ENCODE data around the gene VMAC.

The VMAC gene

DNA sequence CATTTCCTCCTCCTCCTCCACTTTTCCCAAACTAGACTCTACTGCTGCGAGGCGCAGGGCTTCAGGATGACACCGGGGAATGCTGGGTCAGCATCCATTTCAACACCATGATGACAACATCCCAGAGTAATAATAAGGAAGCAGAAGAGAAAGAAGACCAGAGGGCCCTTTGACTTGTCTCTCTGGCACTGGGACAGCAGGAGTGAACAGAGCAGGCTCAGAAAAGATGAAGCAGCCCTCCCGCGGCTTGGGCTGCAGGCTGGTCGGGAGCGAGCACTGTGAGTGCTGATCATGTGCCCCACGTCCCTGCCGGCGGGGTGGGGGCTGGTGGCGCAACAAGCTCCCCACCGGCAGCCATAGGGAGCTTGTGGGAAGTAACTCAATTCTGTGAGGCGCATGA, 42.8 kb downstream of the VMAC start:
- DNase-seq (ENCODE audit: low read depth), result peak; percentile 93
- no peak overlapping the region for H3K4me3 ChIP-seq (ENCODE audit: control insufficient read depth, low read depth, low read length)
- TF ChIP-seq, protein P1, sequence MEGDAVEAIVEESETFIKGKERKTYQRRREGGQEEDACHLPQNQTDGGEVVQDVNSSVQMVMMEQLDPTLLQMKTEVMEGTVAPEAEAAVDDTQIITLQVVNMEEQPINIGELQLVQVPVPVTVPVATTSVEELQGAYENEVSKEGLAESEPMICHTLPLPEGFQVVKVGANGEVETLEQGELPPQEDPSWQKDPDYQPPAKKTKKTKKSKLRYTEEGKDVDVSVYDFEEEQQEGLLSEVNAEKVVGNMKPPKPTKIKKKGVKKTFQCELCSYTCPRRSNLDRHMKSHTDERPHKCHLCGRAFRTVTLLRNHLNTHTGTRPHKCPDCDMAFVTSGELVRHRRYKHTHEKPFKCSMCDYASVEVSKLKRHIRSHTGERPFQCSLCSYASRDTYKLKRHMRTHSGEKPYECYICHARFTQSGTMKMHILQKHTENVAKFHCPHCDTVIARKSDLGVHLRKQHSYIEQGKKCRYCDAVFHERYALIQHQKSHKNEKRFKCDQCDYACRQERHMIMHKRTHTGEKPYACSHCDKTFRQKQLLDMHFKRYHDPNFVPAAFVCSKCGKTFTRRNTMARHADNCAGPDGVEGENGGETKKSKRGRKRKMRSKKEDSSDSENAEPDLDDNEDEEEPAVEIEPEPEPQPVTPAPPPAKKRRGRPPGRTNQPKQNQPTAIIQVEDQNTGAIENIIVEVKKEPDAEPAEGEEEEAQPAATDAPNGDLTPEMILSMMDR (conservative IDR thresholded peaks at IDR 0.05; ENCODE audit: control insufficient read depth, insufficient read depth, low read depth, low read length), result no peak

DNA sequence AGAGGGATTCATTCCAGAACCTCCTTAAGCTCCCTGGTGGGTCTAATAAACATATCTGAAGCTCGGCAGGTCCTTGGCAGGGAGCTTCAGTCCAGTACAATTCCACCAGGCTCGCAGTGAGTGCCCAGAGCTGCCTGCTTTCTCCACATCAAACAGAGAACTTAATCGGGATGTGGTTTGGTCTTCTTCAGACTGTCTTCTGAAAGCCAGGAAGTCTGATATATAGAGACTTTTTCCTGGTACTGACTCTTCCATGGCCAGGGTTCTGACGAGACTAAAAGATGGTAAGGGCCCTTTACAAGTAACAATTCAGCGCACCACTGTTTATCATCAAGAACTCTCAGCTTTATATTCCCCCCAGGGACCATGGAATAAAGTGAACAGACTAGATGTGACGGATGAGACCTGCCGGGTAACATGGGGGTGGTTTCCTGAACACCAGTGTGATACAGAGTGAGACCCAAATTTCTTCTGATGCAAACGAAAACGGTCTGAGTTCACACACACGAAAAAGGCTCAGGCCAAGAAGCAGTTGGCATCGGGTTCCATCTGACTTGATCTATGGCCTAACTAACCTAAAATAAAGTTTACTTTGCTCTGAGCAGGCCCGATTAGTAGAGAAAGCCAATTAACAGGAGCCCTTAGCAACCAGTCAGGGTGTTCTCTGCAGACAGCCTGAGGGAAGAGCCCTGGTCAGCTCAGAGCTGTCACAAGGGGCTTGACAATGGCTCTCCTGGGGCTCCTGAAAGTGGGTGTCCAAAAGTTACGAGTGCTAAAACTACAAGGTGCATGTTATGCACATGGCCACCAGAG, 44.3 kb downstream of the VMAC start:
- TF ChIP-seq, protein P1 (conservative IDR thresholded peaks at IDR 0.05; ENCODE audit: control insufficient read depth, insufficient read depth, low read depth, low read length), result no peak
- no peak for DNase-seq (ENCODE audit: low read depth)
- no peak overlapping the region for H3K4me3 ChIP-seq (ENCODE audit: control insufficient read depth, low read depth, low read length)

DNA sequence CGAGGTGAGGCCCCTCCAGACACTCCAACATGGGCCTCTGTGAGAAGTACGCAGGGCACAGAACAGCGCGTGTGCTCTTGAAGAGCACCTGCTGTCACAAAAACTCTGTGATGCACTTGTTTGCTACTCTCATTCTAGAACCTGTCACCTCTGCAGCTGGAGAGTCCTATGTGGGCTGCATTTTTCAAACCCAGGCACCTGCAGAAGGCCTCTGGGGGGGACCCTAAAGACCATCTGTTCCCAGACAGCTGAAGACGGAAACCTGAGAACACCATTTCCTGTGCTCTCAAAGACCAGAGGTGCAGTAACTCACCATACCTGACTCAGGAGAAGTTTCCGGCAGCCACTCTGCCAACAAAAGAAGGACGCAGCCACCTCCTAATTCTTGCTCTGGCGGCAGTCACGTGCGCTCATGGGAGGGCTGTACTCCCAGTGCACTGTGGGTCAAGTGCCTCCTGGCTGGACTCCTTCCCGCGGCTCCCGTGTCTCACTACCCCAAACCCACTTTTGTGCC, 45.2 kb downstream of the VMAC start:
- no peak overlapping the region for H3K4me3 ChIP-seq (ENCODE audit: control insufficient read depth, low read depth, low read length)
- TF ChIP-seq, protein P1 (conservative IDR thresholded peaks at IDR 0.05; ENCODE audit: control insufficient read depth, insufficient read depth, low read depth, low read length), result no peak
- DNase-seq (ENCODE audit: low read depth), result no peak

DNA sequence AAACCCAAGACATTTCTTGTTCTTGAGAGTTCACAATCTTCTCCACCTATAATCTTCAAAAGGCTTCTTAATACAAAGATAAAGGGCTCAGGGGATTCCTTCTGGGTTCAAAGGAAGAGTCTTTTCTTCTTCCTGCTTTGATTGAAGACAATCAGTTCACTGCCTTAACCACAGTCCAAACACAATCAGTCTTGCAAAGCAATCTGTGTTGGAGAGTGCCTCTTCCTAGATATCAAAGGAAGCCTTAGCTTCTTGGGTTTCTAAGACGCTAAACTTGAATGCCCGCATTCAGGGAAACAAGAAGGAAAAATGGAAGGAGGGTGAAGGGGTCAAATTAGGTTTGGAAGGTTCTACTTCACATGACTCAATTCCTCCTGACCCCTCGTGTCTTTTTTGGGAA, 46.1 kb downstream of the VMAC start:
- no peak overlapping the region for H3K4me3 ChIP-seq (ENCODE audit: control insufficient read depth, low read depth, low read length)
- TF ChIP-seq, protein P1 (conservative IDR thresholded peaks at IDR 0.05; ENCODE audit: control insufficient read depth, insufficient read depth, low read depth, low read length), result no peak

DNA sequence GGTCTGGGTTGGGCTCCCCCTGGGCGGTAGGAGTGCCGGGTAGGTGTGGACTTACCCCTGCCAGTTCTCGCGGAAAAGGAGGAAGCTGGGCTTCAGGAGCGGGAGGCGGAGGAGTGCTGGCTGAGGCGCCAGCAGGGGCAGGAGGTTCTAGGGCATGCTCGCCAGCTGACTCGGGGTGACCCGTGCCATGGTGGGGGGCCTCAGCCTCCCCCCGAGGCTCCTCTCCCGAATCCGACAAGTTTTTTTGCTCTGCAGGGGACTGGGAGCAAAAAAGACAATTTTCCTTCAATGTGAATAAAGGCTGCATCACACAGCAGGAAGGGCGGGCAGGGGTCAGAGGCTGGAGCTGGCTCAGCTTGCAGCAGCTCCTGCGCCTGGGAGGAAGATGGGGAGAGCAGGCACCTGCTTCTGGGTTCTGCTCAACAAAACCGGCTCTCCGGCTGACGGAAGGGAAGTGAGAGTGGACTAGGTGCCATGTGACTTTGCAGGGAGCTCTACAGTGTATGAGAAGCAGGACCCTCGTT, 46.7 kb downstream of the VMAC start:
- TF ChIP-seq, protein P1 (conservative IDR thresholded peaks at IDR 0.05; ENCODE audit: control insufficient read depth, insufficient read depth, low read depth, low read length), result no peak
- DNase-seq (ENCODE audit: low read depth), result no peak
- H3K4me3 ChIP-seq (ENCODE audit: control insufficient read depth, low read depth, low read length), result no peak overlapping the region

More for the DNA sequence above, 46.1 kb downstream of the VMAC start:
- no peak for DNase-seq (ENCODE audit: low read depth)

DNA sequence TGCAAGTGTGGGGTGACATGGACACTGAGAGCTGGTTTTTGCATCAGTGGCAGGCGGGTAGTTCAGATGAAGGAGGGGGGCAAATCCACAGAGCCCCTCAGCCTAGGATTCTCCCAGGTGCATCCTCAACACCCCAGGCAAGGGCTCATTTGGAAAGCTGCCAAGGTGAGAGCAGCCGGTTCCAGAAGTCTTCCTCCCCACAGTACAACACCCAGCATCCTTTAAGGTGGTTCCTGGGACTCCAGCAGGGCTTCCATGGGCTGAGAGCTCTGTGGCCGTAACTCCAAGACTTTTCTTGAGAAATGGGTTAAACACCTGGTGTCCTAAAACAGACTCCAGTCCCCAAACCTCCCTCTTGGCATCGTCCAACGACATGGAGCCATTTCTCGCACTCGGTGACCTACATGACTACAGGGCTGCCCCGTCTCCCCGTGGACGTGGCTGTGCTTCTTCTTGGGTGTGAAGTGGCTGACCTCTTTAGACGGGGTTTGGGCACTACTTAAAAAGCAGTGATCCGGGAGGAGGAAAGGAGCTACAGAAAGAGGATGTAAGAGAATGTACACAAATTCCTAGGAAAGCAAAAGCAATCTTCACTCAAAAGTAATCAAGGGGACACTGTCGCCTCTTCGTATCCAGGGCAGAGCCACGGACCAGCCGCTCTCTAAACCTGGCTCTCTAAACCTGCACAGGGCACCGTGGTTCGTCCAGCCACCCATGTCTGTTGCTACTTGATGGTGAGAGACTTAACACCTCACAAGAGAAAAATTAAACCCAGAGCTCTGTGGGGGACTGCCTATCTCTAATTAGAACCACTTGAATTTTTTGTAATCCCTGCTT, 47.7 kb downstream of the VMAC start:
- no peak for DNase-seq (ENCODE audit: low read depth)
- TF ChIP-seq, protein P1 (conservative IDR thresholded peaks at IDR 0.05; ENCODE audit: control insufficient read depth, insufficient read depth, low read depth, low read length), result no peak
- no peak overlapping the region for H3K4me3 ChIP-seq (ENCODE audit: control insufficient read depth, low read depth, low read length)
